ENCODE results near the gene GRIA4.

GRCh38 chr11:105870516-105871113 lies 260.7 kb downstream of the GRIA4 start:
- TF ChIP-seq CTCF (IDR thresholded peaks at IDR 0.05), result no peak
- TF ChIP-seq EP300 (IDR thresholded peaks at IDR 0.05), result no peak
- no peak for TF ChIP-seq POLR2AphosphoS5 (IDR thresholded peaks at IDR 0.05)

All from sigmoid colon (tissue), 4 donors.